MCF 10A (cell line): ENCODE results near the gene FRS3. TPM values are rescaled to one million over a fixed set of nuclear protein-coding genes. Genes with fewer than 3 reads are reported as not detected.

Source experiments
- BruUV-seq: library from RNA; stranded (reverse); fragments of 400-500 nt; replicated peaks from 2 replicates; lab custom pipeline; 2021; lab: Mats Ljungman, UMichigan
- CTCF ChIA-PET: fragments of 300-600 bp; sonication (Branson Sonifier 250); formaldehyde crosslinking; extraction: SDS; loops from one replicate; lab custom pipeline; 2021; ENCODE audit warnings: antibody characterized with exemption, inconsistent platforms; lab: Yijun Ruan, JAX
- POLR2A ChIA-PET: fragments of 300-600, 350-650 bp; sonication (Branson Sonifier 250); formaldehyde crosslinking; extraction: SDS; loops from one replicate; lab custom pipeline; 2020; ENCODE audit warnings: antibody characterized with exemption, inconsistent platforms; lab: Yijun Ruan, JAX
- DNase-seq: peaks from one replicate; pipeline ENCODE4 v3.0.0-alpha.2; 2018; ENCODE audit not compliant: unreplicated experiment
- H3K27ac Mint-ChIP-seq: one replicate; pipeline ENCODE4 v1.8.0; 2022; ENCODE audit warnings: mild to moderate bottlenecking, low read depth, mixed read lengths; ENCODE audit not compliant: unreplicated experiment
- H3K27me3 Mint-ChIP-seq: one replicate; pipeline ENCODE4 v1.8.0; 2022; ENCODE audit warnings: mixed read lengths; ENCODE audit not compliant: insufficient read depth, unreplicated experiment
- H3K36me3 Mint-ChIP-seq: one replicate; pipeline ENCODE4 v1.8.0; 2022; ENCODE audit warnings: mild to moderate bottlenecking, moderate library complexity, mixed read lengths; ENCODE audit not compliant: insufficient read depth, unreplicated experiment
- H3K4me1 Mint-ChIP-seq: one replicate; pipeline ENCODE4 v1.8.0; 2022; ENCODE audit warnings: mixed read lengths; ENCODE audit not compliant: insufficient read depth, unreplicated experiment
- H3K4me3 Mint-ChIP-seq: one replicate; pipeline ENCODE4 v1.8.0; 2022; ENCODE audit warnings: mild to moderate bottlenecking, moderate library complexity, mixed read lengths; ENCODE audit not compliant: unreplicated experiment
- H3K9me3 Mint-ChIP-seq: one replicate; pipeline ENCODE4 v1.8.0; 2022; ENCODE audit warnings: mixed read lengths; ENCODE audit not compliant: unreplicated experiment
- CTCF ChIP-seq: fragments of 200-600 bp; IDR thresholded peaks from one replicate; pipeline ENCODE4 v1.8.0; 2022; ENCODE audit warnings: antibody characterized with exemption, mild to moderate bottlenecking; ENCODE audit not compliant: unreplicated experiment
- intact Hi-C: fragments of 100-400 bp; cut with micrococcal nuclease; formaldehyde crosslinking; loops from 2 replicates; pipeline ENCODE4 v1.14.1; 2022
- total RNA-seq: library from RNA; stranded (reverse); gene quantifications from 2 replicates; pipeline ENCODE4 v1.2.3, GENCODE V29; 2022

FRS3 gene
- total RNA-seq, 1 experiment from 2014 or later = 3.9 TPM

GRCh38 chr6:41784581-41785171, 5.0 kb upstream of the FRS3 start:
- peaks cover 23% of the 10 kb centered on the region for H3K4me1 Mint-ChIP-seq
- peak overlapping the region; percentile 51 for H3K27ac Mint-ChIP-seq
- H3K9me3 Mint-ChIP-seq = no peaks in the 10 kb centered on the region
- CTCF ChIA-PET = interaction anchor here (0.7 to 5.3 kb wide), 13 partner anchors 9 to 416 kb away, joined by 3 to 48 read pairs (median 4); partner anchors contain the start of genes BYSL and MED20
- POLR2A ChIA-PET = interaction anchor here (0.5 to 5.9 kb wide), 5 partner anchors 155 to 405 kb away, joined by 3 to 100 read pairs (median 3); partner anchors contain the start of gene TAF8
- no peak for DNase-seq
- H3K36me3 Mint-ChIP-seq = peaks cover 17% of the 10 kb centered on the region
- no TSS peak for BruUV-seq
- H3K27me3 Mint-ChIP-seq = no peaks in the 10 kb centered on the region
- intact Hi-C loops = loop anchor here (5.0 to 10.0 kb wide), 2 partner anchors 153 to 430 kb away; partner anchors contain the start of gene MRPS10
- H3K4me3 Mint-ChIP-seq = peak overlapping the region; percentile 47
- no peak for TF ChIP-seq CTCF

GRCh38 chr6:41783106-41783780, 3.5 kb upstream of the FRS3 start:
- Mint-ChIP-seq H3K27me3 (no peaks in the 10 kb centered on the region), H3K36me3 (peaks cover 10% of the 10 kb centered on the region), H3K4me1 (peaks cover 30% of the 10 kb centered on the region), H3K4me3 (no peak overlapping the region), H3K27ac (no peak overlapping the region), H3K9me3 (no peaks in the 10 kb centered on the region)
- ChIA-PET POLR2A (interaction anchor here (5.9 kb wide), 1 partner anchor 264 kb away, joined by 100 read pairs; the partner anchor contains the start of gene TAF8), CTCF (interaction anchor here (0.6 to 3.3 kb wide), 5 partner anchors 21 to 415 kb away, joined by 3 to 24 read pairs (median 3); no protein-coding TSS in a partner anchor)
- intact Hi-C loops = loop anchor here (10.0 kb wide), 1 partner anchor 432 kb away; the partner anchor contains the start of gene MRPS10
- no peak for TF ChIP-seq CTCF
- no peak for DNase-seq
- BruUV-seq = no TSS peak

- intact Hi-C loops = loop anchor here (10.0 kb wide), 1 partner anchor 433 kb away; the partner anchor contains the start of gene MRPS10
- Mint-ChIP-seq H3K4me1 (peaks cover 30% of the 10 kb centered on the region), H3K27ac (peak overlapping the region; percentile 12), H3K9me3 (no peaks in the 10 kb centered on the region), H3K4me3 (peak overlapping the region; percentile 90), H3K36me3 (peaks cover 11% of the 10 kb centered on the region), H3K27me3 (no peaks in the 10 kb centered on the region)
- peak; percentile 47 for DNase-seq
- BruUV-seq = no TSS peak
- ChIA-PET CTCF (interaction anchor here (0.7 to 3.3 kb wide), 4 partner anchors 13 to 341 kb away, joined by 3 to 24 read pairs (median 4); no protein-coding TSS in a partner anchor), POLR2A (interaction anchor here (0.7 to 2.1 kb wide), 6 partner anchors 48 to 270 kb away, joined by 3 to 18 read pairs (median 4); partner anchors contain the start of gene TAF8)
- no peak for TF ChIP-seq CTCF
Measured at GRCh38 chr6:41781366-41781730, 1.6 kb upstream of the FRS3 start.
